HepG2 (cell line): ENCODE measurements around the gene ABCC10. TPM values are rescaled to one million over a fixed set of nuclear protein-coding genes. Genes with fewer than 3 reads are reported as not detected.

Experiments used
- ATAC-seq: fragments of 200-7000 bp; cut with Tn5 transposase; 3 replicates; pipeline ENCODE4 v1.9.1; 2020; ENCODE audit warnings: mild to moderate bottlenecking, moderate library complexity
- BruUV-seq: library from RNA; stranded (reverse); fragments of 400-500 nt; replicated peaks from 2 replicates; lab custom pipeline; 2021; lab: Mats Ljungman, UMichigan
- CTCF ChIA-PET: fragments of 300-600 bp; formaldehyde crosslinking; extraction: SDS; loops from one replicate; lab custom pipeline; 2021; ENCODE audit warnings: low total read pairs, inconsistent platforms, low intra/inter-chr PET ratio; lab: Yijun Ruan, JAX
- POLR2A ChIA-PET: fragments of 350-600 bp; sonication (Branson Sonifier 250); formaldehyde crosslinking; loops from one replicate; lab custom pipeline; 2020; ENCODE audit warnings: antibody characterized with exemption, inconsistent platforms; lab: Yijun Ruan, JAX
- DNase-seq: peaks from one replicate; pipeline ENCODE4 v3.0.0-alpha.2; 2015; ENCODE audit warnings: low spot score
- FAIRE-seq: peaks from 3 replicates; lab custom pipeline; 2011; peaks lifted over from hg19 to GRCh38; lab: Jason Lieb, UNC
- H2AFZ ChIP-seq: one replicate; pipeline ENCODE4 v1.6.1; 2011; ENCODE audit warnings: low read length, inconsistent platforms
- H3K27ac ChIP-seq: fragments of 300-600 bp; 3 replicates; pipeline ENCODE4 v1.8.0; 2011; ENCODE audit warnings: mixed run types, mild to moderate bottlenecking, mixed read lengths, low read length, inconsistent platforms; ENCODE audit not compliant: insufficient read depth; ENCODE audit errors: extremely low read length
- H3K27me3 ChIP-seq, 2 experiments: fragments of 200-600 bp in 1 of 2; 2 replicates in 1 of 2; 3 replicates in 1 of 2; pipeline versions ENCODE4 v1.6.0 to v1.8.0; 2011; ENCODE audit warnings: low read length in 2 of 2, mild to moderate bottlenecking in 2 of 2, moderate library complexity in 2 of 2, inconsistent platforms in 1 of 2; ENCODE audit not compliant: insufficient read depth in 2 of 2, control insufficient read depth in 1 of 2
- H3K36me3 ChIP-seq, 2 experiments: fragments of 200-600 bp in 1 of 2; replicated peaks in 1 of 2; 2 replicates in 1 of 2; 3 replicates in 1 of 2; pipeline versions ENCODE4 v1.5.1 to v1.8.0; 2011; ENCODE audit warnings: low read length in 2 of 2, inconsistent platforms in 1 of 2; ENCODE audit not compliant: insufficient read depth in 2 of 2, control insufficient read depth in 1 of 2
- H3K4me1 ChIP-seq: 2 replicates; pipeline ENCODE4 v1.5.1; 2012; ENCODE audit warnings: low read length, inconsistent platforms; ENCODE audit not compliant: insufficient read depth
- H3K4me2 ChIP-seq: 2 replicates; pipeline ENCODE4 v1.6.0; 2011; ENCODE audit warnings: low read depth, low read length, inconsistent platforms
- H3K4me3 ChIP-seq, 3 experiments: fragments of 200-600 bp in 1 of 3; sonication (generic), shearing (Covaris generic) in 1 of 3; replicated peaks in 1 of 3; 2 replicates each; pipeline ENCODE4 v1.5.1; 2011 to 2016; ENCODE audit warnings: low read length in 3 of 3, inconsistent platforms in 2 of 3, low read depth in 2 of 3, mild to moderate bottlenecking in 2 of 3, control low read depth in 1 of 3, mixed read lengths in 1 of 3; ENCODE audit not compliant: insufficient read depth in 1 of 3
- H3K79me2 ChIP-seq: one replicate; pipeline ENCODE4 v1.6.1; 2011; ENCODE audit warnings: low read length, inconsistent platforms; ENCODE audit not compliant: insufficient read depth
- H3K9ac ChIP-seq: 2 replicates; pipeline ENCODE4 v1.6.0; 2011; ENCODE audit warnings: mild to moderate bottlenecking, low read depth, low read length, inconsistent platforms; ENCODE audit not compliant: insufficient read depth
- H3K9me3 ChIP-seq: 2 replicates; pipeline ENCODE4 v1.5.1; 2012; ENCODE audit warnings: mild to moderate bottlenecking, low read length
- H4K20me1 ChIP-seq: 2 replicates; pipeline ENCODE4 v1.6.0; 2011; ENCODE audit warnings: inconsistent platforms, mild to moderate bottlenecking, low read length, moderate library complexity; ENCODE audit not compliant: insufficient read depth
- AGO2 ChIP-seq: fragments of 200-400 bp; formaldehyde crosslinking; optimal IDR thresholded peaks from 2 replicates; pipeline ENCODE3; 2017; ENCODE audit warnings: mild to moderate bottlenecking, low read depth, low read length, moderate library complexity
- ATM ChIP-seq: fragments of 450-650 bp; IDR thresholded peaks from 2 replicates; pipeline ENCODE4 v1.7.1; 2017; ENCODE audit warnings: mild to moderate bottlenecking, borderline replicate concordance
- BRD4 ChIP-seq: sonication (generic); formaldehyde crosslinking; IDR thresholded peaks from 2 replicates; pipeline ENCODE4 v1.4.0; 2020; ENCODE audit warnings: missing genetic modification reagents
- ESRRA ChIP-seq: sonication (generic); formaldehyde crosslinking; IDR thresholded peaks from 2 replicates; pipeline ENCODE4 v1.5.1; 2020; ENCODE audit warnings: mild to moderate bottlenecking, low read depth, missing genetic modification reagents
- GTF2F1 ChIP-seq: fragments of 150-350 bp; IDR thresholded peaks from 2 replicates; pipeline ENCODE4 v1.6.1; 2014; ENCODE audit warnings: low read length
- HNF4A ChIP-seq: sonication (generic); formaldehyde crosslinking; IDR thresholded peaks from 2 replicates; pipeline ENCODE4 v1.4.0; 2020; ENCODE audit warnings: missing genetic modification reagents
- LRRFIP1 ChIP-seq: sonication (generic); formaldehyde crosslinking; conservative IDR thresholded peaks from 2 replicates; pipeline ENCODE4 v1.4.0; 2020; ENCODE audit warnings: missing genetic modification reagents
- MEF2D ChIP-seq: sonication (generic); formaldehyde crosslinking; IDR thresholded peaks from 2 replicates; pipeline ENCODE4 v1.5.1; 2020; ENCODE audit warnings: mild to moderate bottlenecking, missing genetic modification reagents
- MYPOP ChIP-seq: sonication (generic); formaldehyde crosslinking; IDR thresholded peaks from 2 replicates; pipeline ENCODE4 v1.8.1; 2023; ENCODE audit warnings: mild to moderate bottlenecking, moderate library complexity, missing genetic modification reagents
- NR2C2 ChIP-seq: sonication (generic); formaldehyde crosslinking; IDR thresholded peaks from 2 replicates; pipeline ENCODE4 v1.4.0; 2020; ENCODE audit warnings: missing genetic modification reagents, mild to moderate bottlenecking, moderate library complexity, borderline replicate concordance
- SKI ChIP-seq: fragments of 450-650 bp; IDR thresholded peaks from one replicate; pipeline ENCODE4 v1.6.1; 2018; ENCODE audit warnings: mild to moderate bottlenecking; ENCODE audit not compliant: partially characterized antibody
- SKIL ChIP-seq: sonication (generic); formaldehyde crosslinking; IDR thresholded peaks from 2 replicates; pipeline ENCODE4 v1.8.0; 2022; ENCODE audit warnings: missing genetic modification reagents, mild to moderate bottlenecking, moderate library complexity, borderline replicate concordance
- TGIF2 ChIP-seq: IDR thresholded peaks from 2 replicates; pipeline ENCODE4 v1.6.1; 2016; ENCODE audit warnings: control low read depth, missing compliant biosample characterization
- ZFY ChIP-seq: sonication (generic); formaldehyde crosslinking; IDR thresholded peaks from 2 replicates; pipeline ENCODE4 v1.4.0; 2020; ENCODE audit warnings: missing genetic modification reagents
- ZNF326 ChIP-seq: sonication (generic); formaldehyde crosslinking; IDR thresholded peaks from 2 replicates; pipeline ENCODE4 v1.4.0; 2020; ENCODE audit warnings: missing genetic modification reagents, borderline replicate concordance
- ZNF460 ChIP-seq: sonication (generic); formaldehyde crosslinking; IDR thresholded peaks from 2 replicates; pipeline ENCODE4 v1.5.1; 2020; ENCODE audit warnings: missing genetic modification reagents, mild to moderate bottlenecking, borderline replicate concordance
- ZNF616 ChIP-seq: sonication (generic); formaldehyde crosslinking; IDR thresholded peaks from 2 replicates; pipeline ENCODE4 v1.5.0; 2020; ENCODE audit warnings: low read depth, mild to moderate bottlenecking, missing genetic modification reagents
- ZNF704 ChIP-seq: sonication (generic); formaldehyde crosslinking; IDR thresholded peaks from 2 replicates; pipeline ENCODE4 v1.8.1; 2023; ENCODE audit warnings: mild to moderate bottlenecking, inconsistent platforms, moderate library complexity, missing genetic modification reagents, borderline replicate concordance
- WGBS: methylation state at CpG from one replicate; pipeline ENCODE4 v1.1.6; 2017; ENCODE audit warnings: low lambda C conversion rate; 5-methylcytosine and 5-hydroxymethylcytosine counted together
- in situ Hi-C: cut with HindIII; loops from 2 replicates; pipeline ENCODE4 v1.10.0; 2017; ENCODE audit warnings: low pct_unique_long_range_greater_than_20kb; ENCODE audit not compliant: extremely low pct_ligation_motif_present
- intact Hi-C: fragments of 100-400 bp; cut with micrococcal nuclease; formaldehyde crosslinking; loops from one replicate; pipeline ENCODE4 v1.10.0; 2022; ENCODE audit not compliant: unreplicated experiment
- polyA plus RNA-seq, 8 experiments: library from polyadenylated mRNA; depleted of rRNA in 3 of 8; stranded (reverse) in 7 of 8; unstranded in 1 of 8; fragments of >200 nt; fragmentation: Illumina TruSeq in 4 of 8; extraction: Trizol in 4 of 8; gene quantifications; 2 replicates each; pipeline versions ENCODE4 v1.2.1 to v1.2.3, GENCODE V29; 2011 to 2016; ENCODE audit warnings: low read depth in 4 of 8, missing spikeins in 1 of 8, mixed read lengths in 1 of 8; ENCODE audit not compliant: insufficient read depth in 1 of 8
- total RNA-seq, 5 experiments: library from RNA; depleted of rRNA; stranded (reverse); fragments of >200 nt; fragmentation: Illumina TruSeq; extraction: Trizol; gene quantifications; 2 replicates each; pipeline ENCODE4 v1.2.3, GENCODE V29; 2016; ENCODE audit warnings: low read depth in 1 of 5

ABCC10 gene
- total and polyA plus RNA-seq, 2 of the 13 experiments (the other 11 are each of a cell fraction or from before 2014, with no cell fraction given): 16.0 to 24.3 TPM

GRCh38 chr6:43481591-43482236 is 54.4 kb downstream of the ABCC10 start:
- ChIA-PET POLR2A (interaction anchor here (0.7 to 6.5 kb wide), 3 partner anchors 10 to 699 kb away, joined by 3 to 141 read pairs (median 4); no protein-coding TSS in a partner anchor), CTCF (no interaction called here)
- WGBS: 84% methylated on average over 11 of the region's 11 CpGs
- Histone ChIP-seq H3K4me2 (peak overlapping the region; percentile 53), H3K4me1 (peaks cover 63% of the 10 kb centered on the region), H3K27ac (peak overlapping the region; percentile 11), H3K9me3 (no peaks in the 10 kb centered on the region), H2AFZ (no peak overlapping the region), H3K36me3 (peaks cover 0 to 3% of the 10 kb centered on the region in 2 experiments; a peak in 1 of 5 replicates), H3K79me2 (peaks cover 62% of the 10 kb centered on the region), H3K27me3 (no peaks in the 10 kb centered on the region; a peak in 1 of 5 replicates), H3K4me3 (no peak overlapping the region), H3K9ac (no peak overlapping the region), H4K20me1 (no peaks in the 10 kb centered on the region)
- no TSS peak for BruUV-seq
- FAIRE-seq (no peak), DNase-seq (no peak), ATAC-seq (no peak)
- intact Hi-C loops (no loop called here), in situ Hi-C loops (no loop called here)
- TF ChIP-seq GTF2F1 (no peak), ZNF704 (CRISPR knock-in tag) (no peak), MYPOP (CRISPR knock-in tag) (no peak), ZNF616 (no peak), ZFY (CRISPR knock-in tag) (no peak), ZNF326 (CRISPR knock-in tag) (no peak), NR2C2 (CRISPR knock-in tag) (0 out of 2 replicates have a peak, but pooled peaks have one; percentile 20), AGO2 (no peak), ESRRA (CRISPR knock-in tag) (no peak), BRD4 (no peak), ATM (no peak), LRRFIP1 (CRISPR knock-in tag) (no peak), TGIF2 (CRISPR knock-in tag) (no peak), MEF2D (CRISPR knock-in tag) (no peak), HNF4A (CRISPR knock-in tag) (peak; percentile 71; the same call in 1 of the 2 replicates), SKIL (CRISPR knock-in tag) (no peak), ZNF460 (CRISPR knock-in tag) (no peak), SKI (peak; percentile 27)
